22Rv1 (cell line): ENCODE data around the gene MTHFR.

Experiments used
- H3K27ac ChIP-seq: fragments of 450-650 bp; 2 replicates; pipeline ENCODE4 v1.5.1; 2017
- ZFX ChIP-seq: fragments of 450-650 bp; IDR thresholded peaks from 2 replicates; pipeline ENCODE4 v1.6.1; 2017; ENCODE audit warnings: antibody characterized with exemption, borderline replicate concordance
- TF ChIP-seq, protein P1 (sequence below): fragments of 450-650 bp; IDR thresholded peaks from 2 replicates; pipeline ENCODE4 v1.5.1; 2017; ENCODE audit warnings: mild to moderate bottlenecking

The MTHFR gene

DNA sequence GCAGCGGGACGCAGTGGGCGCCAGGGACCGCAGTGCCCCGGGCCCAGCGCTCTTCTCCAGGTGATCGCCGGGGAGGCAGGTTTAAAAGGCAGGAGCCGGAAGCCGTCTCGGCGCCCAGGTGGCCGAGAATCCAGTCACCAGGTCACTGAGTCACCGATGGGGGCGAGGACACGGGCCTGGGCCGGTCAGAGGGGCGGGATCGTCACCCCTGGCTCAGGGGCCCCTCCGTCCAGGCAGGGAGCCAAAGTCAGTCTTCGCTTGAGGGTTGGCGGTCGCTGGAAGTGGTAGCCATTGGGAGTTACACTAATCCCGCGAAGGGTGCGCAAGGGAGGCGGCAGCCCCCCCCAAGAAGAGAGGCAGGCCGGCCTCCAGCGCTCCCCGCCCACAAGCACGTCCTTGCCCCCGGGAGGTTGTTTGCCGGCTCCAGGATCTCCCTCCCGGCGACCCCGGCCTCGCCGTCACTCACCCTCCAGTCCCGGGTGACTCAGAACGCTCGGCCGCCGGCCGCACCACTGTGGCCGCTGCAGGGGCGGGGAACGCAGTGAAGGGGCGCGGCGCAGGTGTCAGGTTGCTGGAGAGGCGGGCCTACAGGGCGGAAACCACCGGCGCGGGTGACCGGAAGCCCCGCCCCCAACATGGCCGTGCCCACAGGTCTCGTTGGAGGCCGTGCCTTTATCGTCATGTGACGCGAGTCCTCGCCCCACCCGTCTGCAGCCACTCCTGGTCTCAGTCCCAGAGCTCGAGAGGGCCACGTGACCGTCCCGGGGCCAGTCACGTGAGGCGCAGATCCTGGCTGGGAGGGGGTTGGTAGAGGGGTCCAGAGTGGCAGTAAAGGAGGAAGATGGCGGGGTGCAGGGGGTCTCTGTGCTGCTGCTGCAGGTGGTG lies at the start of gene MTHFR, which contains the start of gene CLCN6:
TSS of gene MTHFR (minus strand) at position 543 of the 885 bp plus-strand sequence. CDS start 2,848 bp downstream, outside the sequence.
TSS of gene CLCN6 (plus strand) at position 770 of the 885 bp plus-strand sequence. CDS start at position 842, 72 bp downstream.
- H3K27ac ChIP-seq = peak within 1 kb of the TSS; percentile 87
- TF ChIP-seq, protein P1, sequence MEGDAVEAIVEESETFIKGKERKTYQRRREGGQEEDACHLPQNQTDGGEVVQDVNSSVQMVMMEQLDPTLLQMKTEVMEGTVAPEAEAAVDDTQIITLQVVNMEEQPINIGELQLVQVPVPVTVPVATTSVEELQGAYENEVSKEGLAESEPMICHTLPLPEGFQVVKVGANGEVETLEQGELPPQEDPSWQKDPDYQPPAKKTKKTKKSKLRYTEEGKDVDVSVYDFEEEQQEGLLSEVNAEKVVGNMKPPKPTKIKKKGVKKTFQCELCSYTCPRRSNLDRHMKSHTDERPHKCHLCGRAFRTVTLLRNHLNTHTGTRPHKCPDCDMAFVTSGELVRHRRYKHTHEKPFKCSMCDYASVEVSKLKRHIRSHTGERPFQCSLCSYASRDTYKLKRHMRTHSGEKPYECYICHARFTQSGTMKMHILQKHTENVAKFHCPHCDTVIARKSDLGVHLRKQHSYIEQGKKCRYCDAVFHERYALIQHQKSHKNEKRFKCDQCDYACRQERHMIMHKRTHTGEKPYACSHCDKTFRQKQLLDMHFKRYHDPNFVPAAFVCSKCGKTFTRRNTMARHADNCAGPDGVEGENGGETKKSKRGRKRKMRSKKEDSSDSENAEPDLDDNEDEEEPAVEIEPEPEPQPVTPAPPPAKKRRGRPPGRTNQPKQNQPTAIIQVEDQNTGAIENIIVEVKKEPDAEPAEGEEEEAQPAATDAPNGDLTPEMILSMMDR = no peak
- no peak for TF ChIP-seq ZFX

DNA sequence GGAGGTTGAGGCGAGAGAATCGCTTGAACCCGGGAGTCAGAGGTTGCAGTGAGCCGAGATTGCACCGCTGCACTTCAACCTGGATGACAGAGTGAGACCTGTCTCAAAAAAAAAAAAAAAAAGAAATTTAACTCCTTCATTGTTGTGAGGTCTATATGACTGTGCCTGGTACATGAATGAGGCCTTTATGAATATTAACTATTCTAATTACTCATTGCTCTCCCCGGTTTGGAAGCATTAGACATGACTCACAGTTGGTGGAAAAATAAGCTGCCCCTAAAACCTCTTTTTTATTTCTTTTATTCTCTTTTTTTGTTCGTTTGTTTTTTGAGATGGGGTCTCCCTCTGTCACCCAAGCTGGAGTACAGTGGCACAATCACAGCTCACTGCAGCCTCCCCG lies 49.7 kb upstream of the MTHFR start:
- no peak for TF ChIP-seq ZFX
- TF ChIP-seq, protein P1 = no peak
- H3K27ac ChIP-seq = no peak overlapping the region

DNA sequence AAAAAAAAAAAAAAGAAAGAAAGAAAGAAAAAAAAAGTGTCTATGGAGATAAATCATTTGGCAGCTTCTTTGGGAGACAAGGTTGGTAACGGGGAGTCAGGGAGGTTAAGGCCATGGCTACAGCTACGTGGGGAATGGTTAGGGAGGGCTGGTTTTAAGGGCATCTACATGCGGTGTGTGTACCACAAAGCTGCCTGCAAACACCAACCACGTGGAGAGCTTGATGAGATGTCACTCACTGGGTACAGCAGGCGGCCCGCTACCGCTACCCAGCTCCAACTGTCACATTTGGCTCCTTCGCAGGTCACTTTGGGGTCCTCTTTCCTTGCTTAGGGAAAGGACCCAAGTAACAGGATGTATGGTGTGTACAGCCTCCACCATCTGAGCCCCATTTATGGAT lies 48.8 kb upstream of the MTHFR start:
- TF ChIP-seq, protein P1 = no peak
- TF ChIP-seq ZFX = no peak
- H3K27ac ChIP-seq = no peak overlapping the region

DNA sequence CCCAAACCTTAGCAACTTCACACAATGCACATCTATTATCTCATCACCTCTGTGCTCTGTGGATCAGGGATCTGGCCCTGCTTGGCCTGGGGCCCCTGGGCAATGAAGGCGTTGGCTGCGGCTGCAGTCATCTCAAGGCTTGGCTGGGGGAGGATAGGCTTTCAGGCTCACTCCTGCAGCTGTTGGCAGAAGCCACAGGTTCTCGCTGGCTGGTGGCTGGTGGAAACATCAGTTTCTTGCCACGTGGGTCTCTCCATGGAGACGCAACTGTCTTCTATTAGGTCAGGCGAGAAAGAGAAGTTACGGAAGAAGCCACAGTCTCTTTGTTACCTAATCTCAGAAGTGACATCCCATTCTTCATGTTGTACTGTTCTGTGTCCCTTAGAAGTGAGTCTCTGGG lies 45.4 kb upstream of the MTHFR start:
- H3K27ac ChIP-seq = no peak overlapping the region
- TF ChIP-seq ZFX = no peak
- TF ChIP-seq, protein P1 = no peak

DNA sequence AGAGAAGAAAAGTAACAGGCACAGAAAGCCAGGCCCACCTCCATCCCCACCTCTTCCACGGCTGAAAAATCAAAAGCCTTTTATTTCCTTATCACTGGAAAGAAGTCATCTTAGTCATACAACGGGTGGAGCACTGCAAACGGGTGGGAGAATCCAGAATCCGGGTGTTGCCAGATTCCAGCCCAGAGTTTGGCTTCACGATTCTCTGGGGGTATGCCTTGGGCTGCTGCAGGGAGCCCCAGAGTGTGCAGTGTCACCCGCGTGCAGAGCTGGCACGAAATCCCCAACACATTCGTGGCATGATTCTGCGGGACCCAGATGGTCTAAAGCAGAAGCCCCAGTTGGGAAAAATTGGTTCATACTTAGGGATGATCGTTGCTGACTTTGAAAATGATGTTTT lies 44.4 kb upstream of the MTHFR start:
- H3K27ac ChIP-seq = no peak overlapping the region
- TF ChIP-seq, protein P1 = no peak
- TF ChIP-seq ZFX = no peak

DNA sequence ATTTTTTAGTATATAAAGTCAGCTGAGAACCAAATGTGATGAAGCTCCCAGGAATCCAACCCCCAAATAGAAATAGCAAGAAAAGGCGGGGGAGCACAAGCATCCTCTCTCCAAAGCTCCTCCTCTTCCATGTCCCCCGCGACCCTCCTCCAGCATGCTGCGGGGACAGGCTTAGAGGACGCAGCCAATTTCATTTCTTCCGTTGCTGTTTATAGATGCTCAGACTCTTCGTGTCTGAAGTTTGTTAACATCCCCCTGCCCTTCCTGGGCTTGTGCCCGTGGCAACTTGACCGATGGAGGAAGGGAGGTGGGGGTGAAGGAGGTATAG lies 42.6 kb upstream of the MTHFR start:
- no peak overlapping the region for H3K27ac ChIP-seq
- TF ChIP-seq, protein P1 = no peak
- TF ChIP-seq ZFX = no peak

DNA sequence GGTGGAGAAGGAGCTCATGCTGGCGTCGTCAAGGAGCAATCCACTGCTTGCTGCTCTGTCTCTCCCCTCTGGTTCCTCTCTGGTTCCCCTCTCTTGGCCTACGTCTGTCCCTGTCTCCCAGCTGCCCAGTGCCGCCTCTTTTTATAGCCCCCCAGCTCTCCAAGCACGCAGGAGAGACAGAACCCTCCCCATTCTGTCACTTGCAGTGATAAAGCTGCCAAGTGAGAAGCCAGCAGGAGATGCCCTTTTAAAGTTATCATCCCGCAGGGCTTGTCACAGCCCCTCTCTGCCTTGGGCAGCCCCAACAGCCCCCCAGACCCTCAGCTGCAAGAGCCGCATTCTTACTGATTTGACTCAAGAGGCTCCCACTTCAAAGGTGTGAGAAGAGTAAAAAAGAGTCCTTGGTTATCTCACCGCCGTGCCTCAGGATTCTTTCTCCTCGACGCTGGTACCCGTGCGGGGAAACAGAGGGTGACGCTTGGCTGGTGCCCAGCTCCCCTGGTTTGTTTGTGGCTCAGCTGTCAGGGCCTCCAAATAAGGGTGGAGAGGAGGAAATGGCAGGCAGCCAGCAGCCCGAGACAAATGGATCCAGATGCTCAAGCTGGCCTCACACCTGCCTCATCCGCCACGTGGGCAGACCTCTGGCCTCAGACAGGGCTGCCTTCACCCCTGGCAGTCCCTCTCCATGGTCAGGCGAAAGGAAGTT lies 42.1 kb upstream of the MTHFR start, which contains the start of gene NPPA:
TSS of gene NPPA (minus strand) at position 117 of the 706 bp plus-strand sequence. CDS start at position 18, 99 bp downstream.
- no peak for TF ChIP-seq ZFX
- TF ChIP-seq, protein P1 = no peak
- no peak within 1 kb of the TSS for H3K27ac ChIP-seq
